Tibial artery (tissue), 4 donors: ENCODE data around the gene MGAT4A.

ENCODE experiments used
- DNase-seq, 2 donors: peaks; one replicate each; pipeline ENCODE4 v3.0.0-alpha.2; 2019
- H3K27ac ChIP-seq, 2 donors: fragments of 200-600 bp; sonication (generic) in 1 of 2; 1 replicate in 1 of 2; 2 replicates in 1 of 2; pipeline ENCODE4 v1.5.1; 2018 to 2019; ENCODE audit warnings: mild to moderate bottlenecking in 1 of 2
- H3K27me3 ChIP-seq, 2 donors: fragments of 200-600 bp; sonication (generic) in 1 of 2; one replicate each; pipeline versions ENCODE4 v1.5.1 to v1.6.0; 2016 to 2019
- H3K36me3 ChIP-seq, 3 donors: fragments of 200-600 bp; sonication (generic) in 2 of 3; one replicate each; pipeline ENCODE4 v1.5.1; 2016 to 2019; ENCODE audit warnings: mild to moderate bottlenecking in 2 of 3
- H3K4me1 ChIP-seq, 4 donors: fragments of 200-600 bp; sonication (generic) in 2 of 4; 1 replicate in 3 of 4; 2 replicates in 1 of 4; pipeline ENCODE4 v1.5.1; 2016 to 2019
- H3K4me3 ChIP-seq, 2 donors: fragments of 200-600 bp; sonication (generic) in 1 of 2; 1 replicate in 1 of 2; 2 replicates in 1 of 2; pipeline ENCODE4 v1.5.1; 2018 to 2019; ENCODE audit warnings: mild to moderate bottlenecking in 2 of 2
- H3K9me3 ChIP-seq, 3 donors: fragments of 200-600 bp; sonication (generic) in 1 of 3; one replicate each; pipeline ENCODE4 v1.5.1; 2016 to 2019
- CTCF ChIP-seq, 2 experiments: fragments of 200-600 bp in 1 of 2; fragments of 450-650 bp in 1 of 2; IDR thresholded peaks; one replicate each; pipeline ENCODE4 v1.5.1; 2017 to 2019; ENCODE audit warnings: antibody characterized with exemption in 2 of 2, mild to moderate bottlenecking in 1 of 2, moderate library complexity in 1 of 2
- intact Hi-C: fragments of 100-400 bp; cut with DNase I; formaldehyde crosslinking; loops from one replicate; pipeline ENCODE4 v1.15.0; 2023; ENCODE audit warnings: low total_unique reads

Gene MGAT4A

GRCh38 chr2:98695255-98695654, 35.7 kb downstream of the MGAT4A start:
- TF ChIP-seq CTCF (IDR thresholded peaks at IDR 0.05) = no peak
- no peak for DNase-seq
- Histone ChIP-seq H3K4me1 (peaks cover 0 to 21% (median 7%) of the 10 kb centered on the region in 4 donors), H3K36me3 (no peaks in the 10 kb centered on the region), H3K27ac (no peak overlapping the region), H3K4me3 (no peak overlapping the region), H3K9me3 (no peaks in the 10 kb centered on the region), H3K27me3 (no peaks in the 10 kb centered on the region)
- intact Hi-C loops = no loop called here

- no peaks in the 10 kb centered on the region for H3K9me3 ChIP-seq
- no peak for DNase-seq
- no peak overlapping the region for H3K27ac ChIP-seq
- intact Hi-C loops = no loop called here
- no peaks in the 10 kb centered on the region for H3K36me3 ChIP-seq
- no peak overlapping the region for H3K4me3 ChIP-seq
- TF ChIP-seq CTCF (IDR thresholded peaks at IDR 0.05) = no peak
- H3K27me3 ChIP-seq = no peaks in the 10 kb centered on the region
- peaks cover 0 to 21% (median 7%) of the 10 kb centered on the region in 4 donors for H3K4me1 ChIP-seq
Measured at GRCh38 chr2:98693477-98693876, 37.5 kb downstream of the MGAT4A start.

- Histone ChIP-seq H3K36me3 (no peaks in the 10 kb centered on the region), H3K4me3 (no peak overlapping the region), H3K4me1 (peaks cover 0 to 21% (median 7%) of the 10 kb centered on the region in 4 donors), H3K9me3 (no peaks in the 10 kb centered on the region), H3K27ac (no peak overlapping the region), H3K27me3 (no peaks in the 10 kb centered on the region)
- no peak for DNase-seq
- intact Hi-C loops = no loop called here
- no peak for TF ChIP-seq CTCF (IDR thresholded peaks at IDR 0.05)
Measured at GRCh38 chr2:98692090-98693054, 38.6 kb downstream of the MGAT4A start.

GRCh38 chr2:98691303-98691702, 39.6 kb downstream of the MGAT4A start:
- Histone ChIP-seq H3K27ac (no peak overlapping the region), H3K9me3 (no peaks in the 10 kb centered on the region), H3K36me3 (no peaks in the 10 kb centered on the region), H3K4me1 (peaks cover 0 to 18% (median 7%) of the 10 kb centered on the region in 4 donors), H3K27me3 (no peaks in the 10 kb centered on the region), H3K4me3 (no peak overlapping the region)
- DNase-seq = no peak
- TF ChIP-seq CTCF (IDR thresholded peaks at IDR 0.05) = no peak
- intact Hi-C loops = no loop called here

GRCh38 chr2:98685930-98686887, 44.7 kb downstream of the MGAT4A start:
- Histone ChIP-seq H3K4me3 (no peak overlapping the region), H3K27ac (no peak overlapping the region), H3K36me3 (no peaks in the 10 kb centered on the region), H3K9me3 (no peaks in the 10 kb centered on the region), H3K4me1 (no peaks in the 10 kb centered on the region), H3K27me3 (no peaks in the 10 kb centered on the region)
- no peak for DNase-seq
- intact Hi-C loops = no loop called here
- TF ChIP-seq CTCF (IDR thresholded peaks at IDR 0.05) = no peak
